Measurements from ENCODE around the gene MST1. TPM values are rescaled to one million over a fixed set of nuclear protein-coding genes. Genes with fewer than 3 reads are reported as not detected.

The MST1 gene
- total RNA-seq, result 10 to 100 TPM in 7 of 8 experiments, 1 to 10 TPM in 1; 7.7 to 59.9 (median 26.0) TPM

GRCh38 chr3:49689046-49689907, at the start of gene MST1, which contains the start of gene RNF123:
Gene MST1, minus strand, starts transcription at chr3:49689474. Its CDS starts 783 bp downstream, at chr3:49688691.
Gene RNF123, plus strand, starts transcription at chr3:49689557. Its CDS starts 1,609 bp downstream, at chr3:49691166.
- WGBS, 10 experiments, result 0% methylated on average over 2 to 12 of the region's 66 CpGs; no CpG with 5 or more reads in 6 of the 10 experiments
- peak within 1 kb of the TSS; percentile 64 to 95 (median 66) for H3K4me3 ChIP-seq
- in situ Hi-C loops (cut with MboI; ENCODE audit: low pct_unique_long_range_greater_than_20kb in 2 of 9, low sequenced_read_pairs in 9 of 9, unreplicated experiment in 9 of 9), result no loop called here
- H3K27ac ChIP-seq, result peak within 1 kb of the TSS; percentile 46 to 67
- H3K4me1 ChIP-seq (replicated peaks in 1 of 2), result peaks cover 8 to 9% of the 10 kb centered on the region in 2 donors
- peak; percentile 73 to 90 (median 84) for ATAC-seq (replicated peaks in 6 of 8)

GRCh38 chr3:49738067-49738713, 48.9 kb upstream of the MST1 start:
- 92 to 100% (median 100%) methylated on average over 1 to 8 of the region's 11 CpGs; no CpG with 5 or more reads in 2 of the 10 experiments for WGBS, 10 experiments
- in situ Hi-C loops (cut with MboI; ENCODE audit: low pct_unique_long_range_greater_than_20kb in 2 of 9, low sequenced_read_pairs in 9 of 9, unreplicated experiment in 9 of 9), result no loop called here
- ATAC-seq (replicated peaks in 6 of 8), result no peak

GRCh38 chr3:49734752-49735151, 45.5 kb upstream of the MST1 start:
- no peak overlapping the region for H3K4me3 ChIP-seq
- no peak for ATAC-seq (replicated peaks in 6 of 8)
- no peaks in the 10 kb centered on the region for H3K4me1 ChIP-seq (replicated peaks in 1 of 2)
- no peak overlapping the region for H3K27ac ChIP-seq
- WGBS, 10 experiments, result 80 to 100% (median 97%) methylated on average over 1 to 4 of the region's 6 CpGs; no CpG with 5 or more reads in 6 of the 10 experiments
- in situ Hi-C loops (cut with MboI; ENCODE audit: low pct_unique_long_range_greater_than_20kb in 2 of 9, low sequenced_read_pairs in 9 of 9, unreplicated experiment in 9 of 9), result no loop called here

More at GRCh38 chr3:49738067-49738713, 48.9 kb upstream of the MST1 start:
- Histone ChIP-seq H3K27ac (no peak overlapping the region), H3K4me1 (replicated peaks in 1 of 2) (no peaks in the 10 kb centered on the region), H3K4me3 (no peak overlapping the region)

GRCh38 chr3:49733551-49733950, 44.3 kb upstream of the MST1 start:
- H3K4me1 ChIP-seq (replicated peaks in 1 of 2), result no peaks in the 10 kb centered on the region
- 56 to 100% (median 100%) methylated on average over 1 of the region's 1 CpG; no CpG with 5 or more reads in 5 of the 10 experiments for WGBS, 10 experiments
- peak in 2 of 8 experiments; percentile 28 to 36 for ATAC-seq (replicated peaks in 6 of 8)
- H3K27ac ChIP-seq, result no peak overlapping the region
- in situ Hi-C loops (cut with MboI; ENCODE audit: low pct_unique_long_range_greater_than_20kb in 2 of 9, low sequenced_read_pairs in 9 of 9, unreplicated experiment in 9 of 9), result no loop called here
- H3K4me3 ChIP-seq, result no peak overlapping the region

- Histone ChIP-seq H3K4me3 (no peak overlapping the region), H3K27ac (no peak overlapping the region), H3K4me1 (replicated peaks in 1 of 2) (no peaks in the 10 kb centered on the region)
- no peak for ATAC-seq (replicated peaks in 6 of 8)
- in situ Hi-C loops (cut with MboI; ENCODE audit: low pct_unique_long_range_greater_than_20kb in 2 of 9, low sequenced_read_pairs in 9 of 9, unreplicated experiment in 9 of 9), result no loop called here
- WGBS, 10 experiments, result 67 to 100% (median 92%) methylated on average over 1 to 10 of the region's 11 CpGs
Measured at GRCh38 chr3:49732597-49732996, 43.3 kb upstream of the MST1 start.

GRCh38 chr3:49729966-49730609, 40.8 kb upstream of the MST1 start:
- in situ Hi-C loops (cut with MboI; ENCODE audit: low pct_unique_long_range_greater_than_20kb in 2 of 9, low sequenced_read_pairs in 9 of 9, unreplicated experiment in 9 of 9), result no loop called here

GRCh38 chr3:49727924-49728361, 38.7 kb upstream of the MST1 start:
- WGBS, 10 experiments, result 92 to 100% (median 100%) methylated on average over 1 to 12 of the region's 15 CpGs; no CpG with 5 or more reads in 3 of the 10 experiments

More at GRCh38 chr3:49729966-49730609, 40.8 kb upstream of the MST1 start:
- Histone ChIP-seq H3K27ac (no peak overlapping the region), H3K4me3 (no peak overlapping the region), H3K4me1 (replicated peaks in 1 of 2) (no peaks in the 10 kb centered on the region)
- no peak for ATAC-seq (replicated peaks in 6 of 8)
- WGBS, 10 experiments, result 81 to 100% (median 100%) methylated on average over 1 to 4 of the region's 4 CpGs; no CpG with 5 or more reads in 5 of the 10 experiments

GRCh38 chr3:49727154-49727923, 38.1 kb upstream of the MST1 start:
- Histone ChIP-seq H3K27ac (no peak overlapping the region), H3K4me3 (no peak overlapping the region), H3K4me1 (replicated peaks in 1 of 2) (peaks cover 11 to 13% of the 10 kb centered on the region in 2 donors)
- 78 to 100% (median 97%) methylated on average over 1 to 5 of the region's 19 CpGs; no CpG with 5 or more reads in 2 of the 10 experiments for WGBS, 10 experiments
- ATAC-seq (replicated peaks in 6 of 8), result no peak
- in situ Hi-C loops (cut with MboI; ENCODE audit: low pct_unique_long_range_greater_than_20kb in 2 of 9, low sequenced_read_pairs in 9 of 9, unreplicated experiment in 9 of 9), result no loop called here

More at GRCh38 chr3:49727924-49728361, 38.7 kb upstream of the MST1 start:
- no peak for ATAC-seq (replicated peaks in 6 of 8)
- Histone ChIP-seq H3K4me3 (no peak overlapping the region), H3K27ac (no peak overlapping the region), H3K4me1 (replicated peaks in 1 of 2) (peaks cover 6 to 9% of the 10 kb centered on the region in 2 donors)
- in situ Hi-C loops (cut with MboI; ENCODE audit: low pct_unique_long_range_greater_than_20kb in 2 of 9, low sequenced_read_pairs in 9 of 9, unreplicated experiment in 9 of 9), result no loop called here

GRCh38 chr3:49725906-49726681, 36.8 kb upstream of the MST1 start:
- ATAC-seq (replicated peaks in 6 of 8), result no peak
- in situ Hi-C loops (cut with MboI; ENCODE audit: low pct_unique_long_range_greater_than_20kb in 2 of 9, low sequenced_read_pairs in 9 of 9, unreplicated experiment in 9 of 9), result no loop called here
- H3K27ac ChIP-seq, result no peak overlapping the region

GRCh38 chr3:49724586-49724985, 35.3 kb upstream of the MST1 start:
- 18 to 32% methylated on average over 5 of the region's 6 CpGs; no CpG with 5 or more reads in 8 of the 10 experiments for WGBS, 10 experiments
- ATAC-seq (replicated peaks in 6 of 8), result peak in 1 of 8 experiments; percentile 0
- Histone ChIP-seq H3K4me3 (peak overlapping the region; percentile 80 to 98 (median 93)), H3K4me1 (replicated peaks in 1 of 2) (peaks cover 15 to 18% of the 10 kb centered on the region in 2 donors), H3K27ac (peak overlapping the region in 1 of 2 donors; percentile 72)
- in situ Hi-C loops (cut with MboI; ENCODE audit: low pct_unique_long_range_greater_than_20kb in 2 of 9, low sequenced_read_pairs in 9 of 9, unreplicated experiment in 9 of 9), result no loop called here

More at GRCh38 chr3:49725906-49726681, 36.8 kb upstream of the MST1 start:
- Histone ChIP-seq H3K4me3 (no peak overlapping the region), H3K4me1 (replicated peaks in 1 of 2) (peaks cover 11 to 13% of the 10 kb centered on the region in 2 donors)
- 67 to 100% (median 89%) methylated on average over 1 to 5 of the region's 11 CpGs; no CpG with 5 or more reads in 5 of the 10 experiments for WGBS, 10 experiments
